ENCODE measurements around the gene PTGER3.
"Not testable (repeated sequence)": the region's sequence is repeated elsewhere in the genome, so short reads cannot be mapped to it uniquely, and the experiment has no call there.

Gene PTGER3

GRCh38 chr1:70945676-70946075 lies 101.9 kb downstream of the PTGER3 start:
- no peak for DNase-seq

- DNase-seq, result no peak
Observed at GRCh38 chr1:70945251-70945650, 102.4 kb downstream of the PTGER3 start.

GRCh38 chr1:70941563-70941962 lies 106.1 kb downstream of the PTGER3 start:
- DNase-seq, result no peak

GRCh38 chr1:70940398-70940797 lies 107.2 kb downstream of the PTGER3 start:
- DNase-seq, result not testable (repeated sequence)

- DNase-seq, result no peak
Observed at GRCh38 chr1:70934194-70934961, 113.2 kb downstream of the PTGER3 start.

GRCh38 chr1:70930062-70930461 lies 117.6 kb downstream of the PTGER3 start:
- no peak for DNase-seq

GRCh38 chr1:70922196-70922595 lies 125.4 kb downstream of the PTGER3 start:
- DNase-seq, result no peak
